HG03196 (cell line): ENCODE data around the gene AVPR1A.

Source experiments
- ATAC-seq: cut with Tn5 transposase; IDR thresholded peaks from one replicate; pipeline ENCODE4 v1.9.1; 2021; ENCODE audit not compliant: unreplicated experiment

AVPR1A gene

GRCh38 chr12:63095369-63095980, 55.5 kb downstream of the AVPR1A start:
- ATAC-seq, result no peak

- no peak for ATAC-seq
These were observed 57.3 kb downstream of the AVPR1A start for GRCh38 chr12:63093711-63094110.

GRCh38 chr12:63093084-63093483, 57.9 kb downstream of the AVPR1A start:
- ATAC-seq, result no peak
